HepG2 (cell line): ENCODE measurements around the gene CIITA. TPM values are rescaled to one million over a fixed set of nuclear protein-coding genes. Genes with fewer than 3 reads are reported as not detected.

Source experiments
- ATAD3A ChIP-seq: sonication (generic); formaldehyde crosslinking; IDR thresholded peaks from 2 replicates; pipeline ENCODE4 v1.4.0; 2020; ENCODE audit warnings: missing genetic modification reagents
- ATF7 ChIP-seq, 2 experiments: fragments of 450-650 bp in 1 of 2; sonication (generic) in 1 of 2; formaldehyde crosslinking in 1 of 2; IDR thresholded peaks; 2 replicates each; pipeline versions ENCODE4 v1.4.0 to v1.6.1; 2016 to 2020; ENCODE audit warnings: antibody characterized with exemption in 1 of 2, mild to moderate bottlenecking in 1 of 2, missing genetic modification reagents in 1 of 2
- BCL6 ChIP-seq: IDR thresholded peaks from 2 replicates; pipeline ENCODE4 v1.6.1; 2016; ENCODE audit warnings: missing genetic modification reagents, missing compliant biosample characterization
- BRCA1 ChIP-seq: sonication (generic); formaldehyde crosslinking; IDR thresholded peaks from 2 replicates; pipeline ENCODE4 v1.4.0; 2020; ENCODE audit warnings: missing genetic modification reagents
- DMAP1 ChIP-seq: IDR thresholded peaks from 2 replicates; pipeline ENCODE4 v1.6.1; 2016
- EHMT2 ChIP-seq: fragments of 200-600 bp; sonication (generic); IDR thresholded peaks from 2 replicates; pipeline ENCODE4 v1.7.0; 2017; ENCODE audit warnings: antibody characterized with exemption, low read depth, low read length, borderline replicate concordance
- ETS1 ChIP-seq: sonication (generic); formaldehyde crosslinking; IDR thresholded peaks from 2 replicates; pipeline ENCODE4 v1.4.0; 2020; ENCODE audit warnings: missing genetic modification reagents
- EZH2 ChIP-seq: conservative IDR thresholded peaks from 2 replicates; pipeline ENCODE4 v1.6.1; 2012; ENCODE audit warnings: mild to moderate bottlenecking, low read depth, low read length, moderate library complexity
- FOXK2 ChIP-seq: fragments of 450-650 bp; IDR thresholded peaks from 2 replicates; pipeline ENCODE4 v1.6.1; 2016
- HDAC1 ChIP-seq: sonication (generic); formaldehyde crosslinking; IDR thresholded peaks from 2 replicates; pipeline ENCODE4 v1.5.1; 2020; ENCODE audit warnings: mild to moderate bottlenecking, missing genetic modification reagents
- HNF4G ChIP-seq, 2 experiments: sonication (generic) in 1 of 2; formaldehyde crosslinking in 1 of 2; IDR thresholded peaks; 2 replicates each; pipeline versions ENCODE4 v1.4.0 to v1.6.1; 2011 to 2020; ENCODE audit warnings: borderline replicate concordance in 2 of 2, low read depth in 2 of 2, mild to moderate bottlenecking in 2 of 2, low read length in 1 of 2, missing genetic modification reagents in 1 of 2, moderate library complexity in 1 of 2
- KDM3A ChIP-seq: IDR thresholded peaks from 2 replicates; pipeline ENCODE4 v1.6.1; 2018; ENCODE audit warnings: low read depth, missing compliant biosample characterization
- NAIF1 ChIP-seq: sonication (generic); formaldehyde crosslinking; IDR thresholded peaks from 2 replicates; pipeline ENCODE4 v1.5.0; 2020; ENCODE audit warnings: mild to moderate bottlenecking, missing genetic modification reagents, borderline replicate concordance
- NFATC3 ChIP-seq: sonication (generic); formaldehyde crosslinking; IDR thresholded peaks from 2 replicates; pipeline ENCODE4 v1.5.1; 2020; ENCODE audit warnings: mild to moderate bottlenecking, missing genetic modification reagents
- PAX8 ChIP-seq: sonication (generic); formaldehyde crosslinking; IDR thresholded peaks from 2 replicates; pipeline ENCODE4 v1.8.0; 2022; ENCODE audit warnings: mild to moderate bottlenecking, missing genetic modification reagents, borderline replicate concordance
- PHF8 ChIP-seq: sonication (generic); formaldehyde crosslinking; IDR thresholded peaks from 2 replicates; pipeline ENCODE4 v1.5.0; 2020; ENCODE audit warnings: missing genetic modification reagents
- SNAPC2 ChIP-seq: sonication (generic); formaldehyde crosslinking; IDR thresholded peaks from 2 replicates; pipeline ENCODE4 v1.8.1; 2022; ENCODE audit warnings: mild to moderate bottlenecking, missing genetic modification reagents
- TARDBP ChIP-seq: sonication (generic); formaldehyde crosslinking; IDR thresholded peaks from 2 replicates; pipeline ENCODE4 v1.8.0; 2022; ENCODE audit warnings: mild to moderate bottlenecking, missing genetic modification reagents
- TP53 ChIP-seq: sonication (generic); formaldehyde crosslinking; conservative IDR thresholded peaks from 2 replicates; pipeline ENCODE4 v1.4.0; 2020; ENCODE audit warnings: missing genetic modification reagents
- YEATS4 ChIP-seq: sonication (generic); formaldehyde crosslinking; IDR thresholded peaks from 2 replicates; pipeline ENCODE4 v1.4.0; 2020; ENCODE audit warnings: missing genetic modification reagents, borderline replicate concordance
- ZBTB7A ChIP-seq: sonication (generic); formaldehyde crosslinking; IDR thresholded peaks from 2 replicates; pipeline ENCODE4 v1.8.0; 2022; ENCODE audit warnings: mild to moderate bottlenecking, missing genetic modification reagents
- ZFP90 ChIP-seq: sonication (generic); formaldehyde crosslinking; IDR thresholded peaks from 2 replicates; pipeline ENCODE4 v1.8.0; 2022; ENCODE audit warnings: missing genetic modification reagents, mild to moderate bottlenecking, inconsistent platforms, borderline replicate concordance
- ZFYVE20 ChIP-seq: sonication (generic); formaldehyde crosslinking; IDR thresholded peaks from 2 replicates; pipeline ENCODE4 v1.8.0; 2023; ENCODE audit warnings: low read depth, mild to moderate bottlenecking, moderate library complexity, missing genetic modification reagents, borderline replicate concordance
- ZKSCAN1 ChIP-seq: fragments of 150-350 bp; IDR thresholded peaks from 2 replicates; pipeline ENCODE4 v1.6.1; 2014; ENCODE audit warnings: low read length
- ZNF12 ChIP-seq: sonication (generic); formaldehyde crosslinking; IDR thresholded peaks from 2 replicates; pipeline ENCODE4 v1.5.0; 2020; ENCODE audit warnings: missing genetic modification reagents
- ZNF558 ChIP-seq: sonication (generic); formaldehyde crosslinking; IDR thresholded peaks from 2 replicates; pipeline ENCODE4 v1.9.0; 2022; ENCODE audit warnings: mild to moderate bottlenecking, missing genetic modification reagents, borderline replicate concordance
- ZNF567 ChIP-seq: sonication (generic); formaldehyde crosslinking; IDR thresholded peaks from 2 replicates; pipeline ENCODE4 v1.8.1; 2023; ENCODE audit warnings: mild to moderate bottlenecking, missing genetic modification reagents, borderline replicate concordance
- ZNF639 ChIP-seq: conservative IDR thresholded peaks from 2 replicates; pipeline ENCODE4 v1.6.1; 2018; ENCODE audit warnings: missing genetic modification reagents
- ZNF768 ChIP-seq: sonication (generic); formaldehyde crosslinking; IDR thresholded peaks from 2 replicates; pipeline ENCODE4 v1.4.0; 2020; ENCODE audit warnings: missing genetic modification reagents
- polyA plus RNA-seq, 8 experiments: library from polyadenylated mRNA; depleted of rRNA in 3 of 8; stranded (reverse) in 7 of 8; unstranded in 1 of 8; fragments of >200 nt; fragmentation: Illumina TruSeq in 4 of 8; extraction: Trizol in 4 of 8; gene quantifications; 2 replicates each; pipeline versions ENCODE4 v1.2.1 to v1.2.3, GENCODE V29; 2011 to 2016; ENCODE audit warnings: low read depth in 4 of 8, missing spikeins in 1 of 8, mixed read lengths in 1 of 8; ENCODE audit not compliant: insufficient read depth in 1 of 8
- total RNA-seq, 5 experiments: library from RNA; depleted of rRNA; stranded (reverse); fragments of >200 nt; fragmentation: Illumina TruSeq; extraction: Trizol; gene quantifications; 2 replicates each; pipeline ENCODE4 v1.2.3, GENCODE V29; 2016; ENCODE audit warnings: low read depth in 1 of 5

The CIITA gene
- total and polyA plus RNA-seq, 2 of the 13 experiments (the other 11 are each of a cell fraction or from before 2014, with no cell fraction given): 0.08 to 0.09 TPM

GRCh38 chr16:10895053-10895946 lies 18.3 kb downstream of the CIITA start (continued):
- no peak for TF ChIP-seq HDAC1 (CRISPR knock-in tag)
- peak; percentile 86; the same call in 1 of the 2 replicates for TF ChIP-seq SNAPC2
- TF ChIP-seq NAIF1 (CRISPR knock-in tag): peak; percentile 72; the same call in 1 of the 2 replicates
- no peak for TF ChIP-seq ZNF567 (CRISPR knock-in tag)
- TF ChIP-seq TARDBP (CRISPR knock-in tag): 0 out of 2 replicates have a peak, but pooled peaks have one; percentile 36
- peak; percentile 95; the same call in 1 of the 2 replicates for TF ChIP-seq ZFYVE20 (CRISPR knock-in tag)
- TF ChIP-seq DMAP1 (CRISPR knock-in tag): no peak; the same call in 1 of the 2 replicates
- no peak for TF ChIP-seq ZKSCAN1
- no peak for TF ChIP-seq HNF4G (IDR thresholded peaks at IDR 0.05; ENCODE audit: borderline replicate concordance, low read depth, low read length)
- TF ChIP-seq HNF4G (CRISPR knock-in tag; IDR thresholded peaks at IDR 0.05; ENCODE audit: borderline replicate concordance, low read depth): 0 out of 2 replicates have a peak, but pooled peaks have one; percentile 61
- peak; percentile 54 for TF ChIP-seq BCL6 (CRISPR knock-in tag)
- no peak for TF ChIP-seq YEATS4
- 0 out of 2 replicates have a peak, but pooled peaks have one; percentile 79 for TF ChIP-seq ZFP90
- TF ChIP-seq TP53 (CRISPR knock-in tag): no peak
- TF ChIP-seq PAX8: 0 out of 2 replicates have a peak, but pooled peaks have one; percentile 68
- TF ChIP-seq KDM3A (CRISPR knock-in tag): 0 out of 2 replicates have a peak, but pooled peaks have one; percentile 35
- TF ChIP-seq BRCA1 (CRISPR knock-in tag): peak; percentile 97
- TF ChIP-seq ZNF558 (CRISPR knock-in tag): peak; percentile 77; the same call in 1 of the 2 replicates
- peak; percentile 64; the same call in 1 of the 2 replicates for TF ChIP-seq ZNF639
- no peak for TF ChIP-seq EZH2
- TF ChIP-seq FOXK2: no peak
- 0 out of 2 replicates have a peak, but pooled peaks have one; percentile 63 for TF ChIP-seq ETS1 (CRISPR knock-in tag)
- TF ChIP-seq PHF8 (CRISPR knock-in tag): no peak
- 0 out of 2 replicates have a peak, but pooled peaks have one; percentile 26 for TF ChIP-seq ZBTB7A
- no peak for TF ChIP-seq ATAD3A (CRISPR knock-in tag)
- peak; percentile 99 for TF ChIP-seq EHMT2
- peak; percentile 57; the same call in 1 of the 2 replicates for TF ChIP-seq ZNF768 (CRISPR knock-in tag)
- TF ChIP-seq ZNF12 (CRISPR knock-in tag): peak; percentile 84
- no peak for TF ChIP-seq ATF7 (IDR thresholded peaks at IDR 0.05)
- TF ChIP-seq ATF7 (CRISPR knock-in tag; IDR thresholded peaks at IDR 0.05): 0 out of 2 replicates have a peak, but pooled peaks have one; percentile 31
- no peak for TF ChIP-seq NFATC3 (CRISPR knock-in tag)
